Thoracic aorta (tissue), 2 donors: Measurements from ENCODE around the gene PKP1. TPM values are rescaled to one million over a fixed set of nuclear protein-coding genes. Genes with fewer than 3 reads are reported as not detected.
A peak's percentile ranks its signal among the peaks of the same experiment; 100 is the strongest.

Experiments
- ATAC-seq: fragments of 150-250 bp; one replicate; pipeline ENCODE4 v1.8.0; 2017; ENCODE audit warnings: low read depth; ENCODE audit not compliant: insufficient number of reproducible peaks, low FRiP score
- DNase-seq: peaks from one replicate; pipeline ENCODE4 v3.0.0-alpha.2; 2020; ENCODE audit warnings: low spot score
- H3K27ac ChIP-seq, 2 donors: fragments of 200-600 bp; sonication (generic); 1 replicate in 1 of 2; 2 replicates in 1 of 2; pipeline ENCODE4 v1.5.1; 2016; ENCODE audit warnings: mild to moderate bottlenecking in 2 of 2, moderate library complexity in 2 of 2
- H3K27me3 ChIP-seq: fragments of 200-600 bp; sonication (generic); replicated peaks from 2 replicates; pipeline ENCODE4 v1.6.0; 2016; ENCODE audit warnings: mild to moderate bottlenecking; ENCODE audit not compliant: insufficient read depth
- H3K36me3 ChIP-seq: fragments of 200-600 bp; sonication (generic); one replicate; pipeline ENCODE4 v1.5.1; 2016
- H3K4me1 ChIP-seq, 2 donors: fragments of 200-600 bp; sonication (generic); 1 replicate in 1 of 2; 2 replicates in 1 of 2; pipeline versions ENCODE4 v1.5.1 to v1.6.0; 2016; ENCODE audit warnings: low read depth in 2 of 2, mild to moderate bottlenecking in 1 of 2; ENCODE audit not compliant: control insufficient read depth in 1 of 2
- H3K4me3 ChIP-seq: fragments of 200-600 bp; sonication (generic); 2 replicates; pipeline ENCODE4 v1.5.1; 2016; ENCODE audit warnings: mild to moderate bottlenecking
- H3K9me3 ChIP-seq: fragments of 200-600 bp; sonication (generic); 2 replicates; pipeline ENCODE4 v1.5.1; 2016
- total RNA-seq, 2 donors: library from RNA; depleted of rRNA; stranded (reverse); fragments of >200 nt; gene quantifications; one replicate each; pipeline versions ENCODE4 v1.1.0 to v1.2.3, GENCODE V29; 2016
- TF ChIP-seq, protein P1 (sequence below): fragments of 200-600 bp; sonication (generic); IDR thresholded peaks from one replicate; pipeline ENCODE4 v1.5.1; 2019; ENCODE audit warnings: antibody characterized with exemption

PKP1 gene
- total RNA-seq, 2 donors from 2014 or later = 0.54 TPM; not detected in 1

DNA sequence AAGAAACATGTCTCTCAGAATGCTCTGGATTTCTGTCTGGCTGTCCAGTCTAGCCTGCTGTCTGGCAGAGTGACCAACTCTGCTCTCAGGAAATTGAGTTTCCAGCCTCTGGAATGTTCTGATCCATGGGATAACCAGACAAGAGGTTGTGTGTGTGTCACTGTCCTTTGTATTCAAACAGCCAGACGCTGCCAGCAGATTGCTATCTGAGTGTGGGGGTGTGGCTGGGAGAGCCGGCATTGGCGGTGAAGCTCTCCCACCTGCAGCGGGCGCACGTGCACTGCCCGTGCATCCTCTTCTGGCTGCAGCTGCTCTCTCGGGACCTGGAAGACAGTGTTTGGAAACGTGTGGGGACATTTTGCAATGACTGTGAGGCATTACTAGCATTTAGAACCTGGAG is 26.1 kb downstream of the PKP1 start:
- Histone ChIP-seq H3K9me3 (no peaks in the 10 kb centered on the region), H3K4me1 (no peaks in the 10 kb centered on the region), H3K27ac (no peak overlapping the region), H3K27me3 (no peaks in the 10 kb centered on the region), H3K36me3 (no peaks in the 10 kb centered on the region), H3K4me3 (no peak overlapping the region)
- TF ChIP-seq, protein P1, sequence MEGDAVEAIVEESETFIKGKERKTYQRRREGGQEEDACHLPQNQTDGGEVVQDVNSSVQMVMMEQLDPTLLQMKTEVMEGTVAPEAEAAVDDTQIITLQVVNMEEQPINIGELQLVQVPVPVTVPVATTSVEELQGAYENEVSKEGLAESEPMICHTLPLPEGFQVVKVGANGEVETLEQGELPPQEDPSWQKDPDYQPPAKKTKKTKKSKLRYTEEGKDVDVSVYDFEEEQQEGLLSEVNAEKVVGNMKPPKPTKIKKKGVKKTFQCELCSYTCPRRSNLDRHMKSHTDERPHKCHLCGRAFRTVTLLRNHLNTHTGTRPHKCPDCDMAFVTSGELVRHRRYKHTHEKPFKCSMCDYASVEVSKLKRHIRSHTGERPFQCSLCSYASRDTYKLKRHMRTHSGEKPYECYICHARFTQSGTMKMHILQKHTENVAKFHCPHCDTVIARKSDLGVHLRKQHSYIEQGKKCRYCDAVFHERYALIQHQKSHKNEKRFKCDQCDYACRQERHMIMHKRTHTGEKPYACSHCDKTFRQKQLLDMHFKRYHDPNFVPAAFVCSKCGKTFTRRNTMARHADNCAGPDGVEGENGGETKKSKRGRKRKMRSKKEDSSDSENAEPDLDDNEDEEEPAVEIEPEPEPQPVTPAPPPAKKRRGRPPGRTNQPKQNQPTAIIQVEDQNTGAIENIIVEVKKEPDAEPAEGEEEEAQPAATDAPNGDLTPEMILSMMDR = no peak
- ATAC-seq (peak; percentile 48), DNase-seq (no peak)

GRCh38 chr1:201310251-201310985 is 27.1 kb downstream of the PKP1 start:
- Histone ChIP-seq H3K36me3 (no peaks in the 10 kb centered on the region), H3K27me3 (no peaks in the 10 kb centered on the region), H3K9me3 (no peaks in the 10 kb centered on the region), H3K27ac (no peak overlapping the region), H3K4me1 (no peaks in the 10 kb centered on the region), H3K4me3 (no peak overlapping the region)
- DNase-seq (no peak), ATAC-seq (no peak)
- TF ChIP-seq, protein P1 = no peak

DNA sequence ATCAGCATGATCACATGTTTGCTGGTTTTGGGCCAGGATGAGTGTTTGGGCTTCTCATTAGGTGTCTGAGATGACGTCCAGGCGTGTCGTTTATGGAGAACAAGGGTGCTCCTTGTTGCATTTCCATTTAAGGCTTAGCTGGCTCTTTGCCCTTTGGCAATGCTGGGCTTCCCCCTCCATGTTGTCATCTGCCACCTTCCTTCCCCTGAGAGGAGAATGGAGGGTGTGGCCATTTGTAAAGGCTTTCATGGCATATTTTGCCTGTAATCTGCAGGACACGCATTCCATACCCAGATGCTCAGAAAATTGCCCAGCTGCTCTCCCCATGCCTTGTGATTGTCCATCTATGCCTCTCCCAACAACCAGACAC is 27.7 kb downstream of the PKP1 start:
- no peaks in the 10 kb centered on the region for H3K36me3 ChIP-seq
- DNase-seq = no peak
- no peaks in the 10 kb centered on the region for H3K9me3 ChIP-seq
- TF ChIP-seq, protein P1 = no peak
- no peak overlapping the region for H3K4me3 ChIP-seq
- H3K4me1 ChIP-seq = no peaks in the 10 kb centered on the region
- no peak for ATAC-seq
- no peaks in the 10 kb centered on the region for H3K27me3 ChIP-seq
- no peak overlapping the region for H3K27ac ChIP-seq

- H3K27ac ChIP-seq = no peak overlapping the region
- H3K4me1 ChIP-seq = no peaks in the 10 kb centered on the region
- no peaks in the 10 kb centered on the region for H3K36me3 ChIP-seq
- no peak for DNase-seq
- H3K27me3 ChIP-seq = no peaks in the 10 kb centered on the region
- ATAC-seq = no peak
- no peaks in the 10 kb centered on the region for H3K9me3 ChIP-seq
- TF ChIP-seq, protein P1 = no peak
- no peak overlapping the region for H3K4me3 ChIP-seq
Measured at GRCh38 chr1:201311356-201312011, 28.2 kb downstream of the PKP1 start.

GRCh38 chr1:201312298-201312697 is 29.0 kb downstream of the PKP1 start:
- Histone ChIP-seq H3K4me1 (no peaks in the 10 kb centered on the region), H3K36me3 (no peaks in the 10 kb centered on the region), H3K9me3 (no peaks in the 10 kb centered on the region), H3K27me3 (no peaks in the 10 kb centered on the region), H3K4me3 (no peak overlapping the region), H3K27ac (no peak overlapping the region)
- no peak for DNase-seq
- ATAC-seq = no peak
- TF ChIP-seq, protein P1 = no peak
